OCI-LY7 (cell line): ENCODE results near the gene ZNF337.

Experiments
- EZH2phosphoT487 ChIP-seq: fragments of 200-600 bp; sonication (generic); IDR thresholded peaks from 2 replicates; pipeline ENCODE4 v1.6.1; 2018; ENCODE audit warnings: low read depth, borderline replicate concordance, mild to moderate bottlenecking, mixed run types, antibody characterized with exemption, low read length, moderate library complexity, mixed read lengths
- TF ChIP-seq, protein P1 (sequence below): fragments of 200-600 bp; sonication (generic); conservative IDR thresholded peaks from 2 replicates; pipeline ENCODE4 v1.5.1; 2014; ENCODE audit warnings: mild to moderate bottlenecking, antibody characterized with exemption, low read length, moderate library complexity, mixed read lengths

DNA sequence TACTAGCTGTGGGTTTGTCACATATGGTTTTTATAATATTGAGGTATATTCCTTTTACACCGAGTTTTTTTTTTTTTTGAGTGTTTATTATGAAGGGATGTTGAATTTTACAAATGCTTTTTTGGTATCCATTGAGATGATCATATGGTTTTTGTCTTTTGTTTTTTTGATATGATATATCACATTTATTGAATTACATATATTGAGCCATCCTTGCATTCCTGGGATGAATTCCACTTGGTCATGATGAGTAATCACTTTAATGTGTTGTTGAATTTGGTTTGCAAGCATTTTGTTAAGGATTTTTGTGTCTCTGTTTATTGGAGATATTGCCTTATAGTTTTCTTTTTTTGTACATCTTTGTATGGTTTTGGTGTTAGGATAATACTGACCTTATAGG is 3.3 kb upstream of the ZNF337 start:
- TF ChIP-seq, protein P1, sequence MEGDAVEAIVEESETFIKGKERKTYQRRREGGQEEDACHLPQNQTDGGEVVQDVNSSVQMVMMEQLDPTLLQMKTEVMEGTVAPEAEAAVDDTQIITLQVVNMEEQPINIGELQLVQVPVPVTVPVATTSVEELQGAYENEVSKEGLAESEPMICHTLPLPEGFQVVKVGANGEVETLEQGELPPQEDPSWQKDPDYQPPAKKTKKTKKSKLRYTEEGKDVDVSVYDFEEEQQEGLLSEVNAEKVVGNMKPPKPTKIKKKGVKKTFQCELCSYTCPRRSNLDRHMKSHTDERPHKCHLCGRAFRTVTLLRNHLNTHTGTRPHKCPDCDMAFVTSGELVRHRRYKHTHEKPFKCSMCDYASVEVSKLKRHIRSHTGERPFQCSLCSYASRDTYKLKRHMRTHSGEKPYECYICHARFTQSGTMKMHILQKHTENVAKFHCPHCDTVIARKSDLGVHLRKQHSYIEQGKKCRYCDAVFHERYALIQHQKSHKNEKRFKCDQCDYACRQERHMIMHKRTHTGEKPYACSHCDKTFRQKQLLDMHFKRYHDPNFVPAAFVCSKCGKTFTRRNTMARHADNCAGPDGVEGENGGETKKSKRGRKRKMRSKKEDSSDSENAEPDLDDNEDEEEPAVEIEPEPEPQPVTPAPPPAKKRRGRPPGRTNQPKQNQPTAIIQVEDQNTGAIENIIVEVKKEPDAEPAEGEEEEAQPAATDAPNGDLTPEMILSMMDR, result no peak
- TF ChIP-seq EZH2phosphoT487, result no peak
